Measurements from ENCODE around the gene ID1. TPM values are rescaled to one million over a fixed set of nuclear protein-coding genes. Genes with fewer than 3 reads are reported as not detected.

The ID1 gene
- total and polyA plus RNA-seq, 2 of the 13 experiments (the other 11 are each of a cell fraction or from before 2014, with no cell fraction given), result 320 to 419 TPM

DNA sequence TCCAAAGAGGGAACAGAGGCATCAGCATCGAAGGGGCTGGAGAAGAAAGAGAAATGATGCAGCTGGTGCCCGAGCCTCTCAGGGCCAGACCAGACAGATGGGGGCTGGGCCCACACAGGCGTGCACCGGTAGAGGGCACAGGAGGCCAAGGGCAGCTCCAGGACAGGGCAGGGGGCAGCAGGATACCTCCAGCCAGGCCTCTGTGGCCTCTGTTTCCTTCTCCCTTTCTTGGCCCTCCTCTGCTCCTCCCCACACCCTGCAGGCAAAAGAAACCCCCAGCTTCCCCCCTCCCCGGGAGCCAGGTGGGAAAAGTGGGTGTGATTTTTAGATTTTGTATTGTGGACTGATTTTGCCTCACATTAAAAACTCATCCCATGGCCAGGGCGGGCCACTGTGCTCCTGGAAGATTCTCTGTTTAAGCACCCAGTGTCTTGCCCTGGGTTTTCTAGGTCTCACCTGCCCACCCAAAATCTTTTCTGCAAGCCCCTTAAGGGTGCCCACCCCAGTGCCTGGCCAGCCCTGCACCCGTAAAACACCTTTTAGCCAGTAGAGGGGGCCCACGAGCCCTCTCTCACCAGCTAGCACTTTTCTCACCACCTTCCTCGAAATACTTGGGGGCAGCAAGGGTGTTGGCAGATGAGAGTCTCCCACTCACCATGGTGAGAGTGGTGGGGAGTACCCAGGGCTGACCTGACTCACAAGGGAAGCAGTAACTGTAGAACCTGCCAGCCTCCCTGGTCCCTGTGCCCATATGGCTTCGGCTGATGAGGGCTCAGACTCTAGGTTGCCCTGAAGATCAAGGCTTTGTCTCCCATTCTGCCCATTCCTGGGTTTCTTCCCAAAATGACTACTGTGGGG, 35.7 kb upstream of the ID1 start (continued):
- TF ChIP-seq ZNF556 (CRISPR knock-in tag; IDR thresholded peaks at IDR 0.05; ENCODE audit: borderline replicate concordance), result no peak; the same call in 1 of the 2 replicates
- TF ChIP-seq ZNF672 (CRISPR knock-in tag; IDR thresholded peaks at IDR 0.05), result no peak
- no peak for TF ChIP-seq NAIF1 (CRISPR knock-in tag; IDR thresholded peaks at IDR 0.05; ENCODE audit: borderline replicate concordance)
- TF ChIP-seq CBFB (CRISPR knock-in tag; IDR thresholded peaks at IDR 0.05), result no peak; the same call in 1 of the 2 replicates
- no peak for TF ChIP-seq NFE2L2 (IDR thresholded peaks at IDR 0.05; ENCODE audit: low read length)
- TF ChIP-seq ZNF564 (CRISPR knock-in tag; IDR thresholded peaks at IDR 0.05), result no peak
- peak; percentile 86 for TF ChIP-seq STAG1 (CRISPR knock-in tag; IDR thresholded peaks at IDR 0.05)
- peak in 1 of 2 experiments; percentile 52; a peak in 3 of 4 replicates for TF ChIP-seq POLR2A (IDR thresholded peaks at IDR 0.05; ENCODE audit: insufficient read depth in 1 of 2, low read depth in 2 of 2, low read length in 2 of 2)
- TF ChIP-seq RFX3 (CRISPR knock-in tag; IDR thresholded peaks at IDR 0.05), result no peak
- peak; percentile 66; the same call in 1 of the 2 replicates for TF ChIP-seq TBX2 (CRISPR knock-in tag; IDR thresholded peaks at IDR 0.05; ENCODE audit: borderline replicate concordance)
- TF ChIP-seq, protein P1, sequence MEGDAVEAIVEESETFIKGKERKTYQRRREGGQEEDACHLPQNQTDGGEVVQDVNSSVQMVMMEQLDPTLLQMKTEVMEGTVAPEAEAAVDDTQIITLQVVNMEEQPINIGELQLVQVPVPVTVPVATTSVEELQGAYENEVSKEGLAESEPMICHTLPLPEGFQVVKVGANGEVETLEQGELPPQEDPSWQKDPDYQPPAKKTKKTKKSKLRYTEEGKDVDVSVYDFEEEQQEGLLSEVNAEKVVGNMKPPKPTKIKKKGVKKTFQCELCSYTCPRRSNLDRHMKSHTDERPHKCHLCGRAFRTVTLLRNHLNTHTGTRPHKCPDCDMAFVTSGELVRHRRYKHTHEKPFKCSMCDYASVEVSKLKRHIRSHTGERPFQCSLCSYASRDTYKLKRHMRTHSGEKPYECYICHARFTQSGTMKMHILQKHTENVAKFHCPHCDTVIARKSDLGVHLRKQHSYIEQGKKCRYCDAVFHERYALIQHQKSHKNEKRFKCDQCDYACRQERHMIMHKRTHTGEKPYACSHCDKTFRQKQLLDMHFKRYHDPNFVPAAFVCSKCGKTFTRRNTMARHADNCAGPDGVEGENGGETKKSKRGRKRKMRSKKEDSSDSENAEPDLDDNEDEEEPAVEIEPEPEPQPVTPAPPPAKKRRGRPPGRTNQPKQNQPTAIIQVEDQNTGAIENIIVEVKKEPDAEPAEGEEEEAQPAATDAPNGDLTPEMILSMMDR (CRISPR knock-in tag; IDR thresholded peaks at IDR 0.05), result peak; percentile 90
- no peak for TF ChIP-seq ZEB1 (IDR thresholded peaks at IDR 0.05; ENCODE audit: insufficient replicate concordance, low read depth)
- TF ChIP-seq JUNB (CRISPR knock-in tag; IDR thresholded peaks at IDR 0.05; ENCODE audit: borderline replicate concordance), result no peak
- no peak for TF ChIP-seq ATF7 (IDR thresholded peaks at IDR 0.05)
- TF ChIP-seq ATF7 (CRISPR knock-in tag; IDR thresholded peaks at IDR 0.05), result no peak
- TF ChIP-seq SKI (IDR thresholded peaks at IDR 0.05; ENCODE audit: partially characterized antibody), result peak; percentile 60
- TF ChIP-seq FLYWCH1 (CRISPR knock-in tag; IDR thresholded peaks at IDR 0.05), result no peak
- no peak for TF ChIP-seq SP1 (IDR thresholded peaks at IDR 0.05)
- TF ChIP-seq SP1 (CRISPR knock-in tag; IDR thresholded peaks at IDR 0.05), result 0 out of 2 replicates have a peak, but pooled peaks have one; percentile 2
- 0 out of 2 replicates have a peak, but pooled peaks have one; percentile 65 for TF ChIP-seq SMAD9 (CRISPR knock-in tag; IDR thresholded peaks at IDR 0.05)
- TF ChIP-seq ZFP90 (CRISPR knock-in tag; IDR thresholded peaks at IDR 0.05; ENCODE audit: borderline replicate concordance), result peak; percentile 90
- TF ChIP-seq MBNL3 (CRISPR knock-in tag; conservative IDR thresholded peaks at IDR 0.05), result no peak
- 0 out of 2 replicates have a peak, but pooled peaks have one; percentile 69 for TF ChIP-seq ZNF724P (CRISPR knock-in tag; IDR thresholded peaks at IDR 0.05; ENCODE audit: borderline replicate concordance)
- no peak for TF ChIP-seq SMAD1 (CRISPR knock-in tag; IDR thresholded peaks at IDR 0.05; ENCODE audit: borderline replicate concordance, low read depth)
- 0 out of 2 replicates have a peak, but pooled peaks have one; percentile 13 for TF ChIP-seq ZNF629 (CRISPR knock-in tag; conservative IDR thresholded peaks at IDR 0.05)
- TF ChIP-seq ELF4 (CRISPR knock-in tag; IDR thresholded peaks at IDR 0.05; ENCODE audit: borderline replicate concordance), result no peak
- TF ChIP-seq KDM5A (IDR thresholded peaks at IDR 0.05; ENCODE audit: borderline replicate concordance, low read length), result no peak; the same call in 1 of the 2 replicates
- no peak for TF ChIP-seq SYNCRIP (IDR thresholded peaks at IDR 0.05; ENCODE audit: insufficient read depth, low read depth, low read length)
- no peak for TF ChIP-seq ZNF749 (CRISPR knock-in tag; IDR thresholded peaks at IDR 0.05; ENCODE audit: borderline replicate concordance)
- TF ChIP-seq XBP1 (CRISPR knock-in tag; IDR thresholded peaks at IDR 0.05), result no peak
- TF ChIP-seq ZNF501 (CRISPR knock-in tag; IDR thresholded peaks at IDR 0.05), result peak; percentile 68; the same call in 1 of the 2 replicates
- no peak for TF ChIP-seq SMARCC2 (IDR thresholded peaks at IDR 0.05)
- TF ChIP-seq NFIC (IDR thresholded peaks at IDR 0.05; ENCODE audit: low read length), result no peak

Data from HepG2 (cell line).